MCF 10A (cell line): ENCODE results near the gene SPATA25. TPM values are rescaled to one million over a fixed set of nuclear protein-coding genes. Genes with fewer than 3 reads are reported as not detected.
A peak's percentile ranks its signal among the peaks of the same experiment; 100 is the strongest.

Experiments
- BruUV-seq: library from RNA; stranded (reverse); fragments of 400-500 nt; replicated peaks from 2 replicates; lab custom pipeline; 2021; lab: Mats Ljungman, UMichigan
- CTCF ChIA-PET: fragments of 300-600 bp; sonication (Branson Sonifier 250); formaldehyde crosslinking; extraction: SDS; loops from one replicate; lab custom pipeline; 2021; ENCODE audit warnings: antibody characterized with exemption, inconsistent platforms; lab: Yijun Ruan, JAX
- POLR2A ChIA-PET: fragments of 300-600, 350-650 bp; sonication (Branson Sonifier 250); formaldehyde crosslinking; extraction: SDS; loops from one replicate; lab custom pipeline; 2020; ENCODE audit warnings: antibody characterized with exemption, inconsistent platforms; lab: Yijun Ruan, JAX
- DNase-seq: peaks from one replicate; pipeline ENCODE4 v3.0.0-alpha.2; 2018; ENCODE audit not compliant: unreplicated experiment
- H3K27ac Mint-ChIP-seq: one replicate; pipeline ENCODE4 v1.8.0; 2022; ENCODE audit warnings: mild to moderate bottlenecking, low read depth, mixed read lengths; ENCODE audit not compliant: unreplicated experiment
- H3K27me3 Mint-ChIP-seq: one replicate; pipeline ENCODE4 v1.8.0; 2022; ENCODE audit warnings: mixed read lengths; ENCODE audit not compliant: insufficient read depth, unreplicated experiment
- H3K36me3 Mint-ChIP-seq: one replicate; pipeline ENCODE4 v1.8.0; 2022; ENCODE audit warnings: mild to moderate bottlenecking, moderate library complexity, mixed read lengths; ENCODE audit not compliant: insufficient read depth, unreplicated experiment
- H3K4me1 Mint-ChIP-seq: one replicate; pipeline ENCODE4 v1.8.0; 2022; ENCODE audit warnings: mixed read lengths; ENCODE audit not compliant: insufficient read depth, unreplicated experiment
- H3K4me3 Mint-ChIP-seq: one replicate; pipeline ENCODE4 v1.8.0; 2022; ENCODE audit warnings: mild to moderate bottlenecking, moderate library complexity, mixed read lengths; ENCODE audit not compliant: unreplicated experiment
- H3K9me3 Mint-ChIP-seq: one replicate; pipeline ENCODE4 v1.8.0; 2022; ENCODE audit warnings: mixed read lengths; ENCODE audit not compliant: unreplicated experiment
- CTCF ChIP-seq: fragments of 200-600 bp; IDR thresholded peaks from one replicate; pipeline ENCODE4 v1.8.0; 2022; ENCODE audit warnings: antibody characterized with exemption, mild to moderate bottlenecking; ENCODE audit not compliant: unreplicated experiment
- intact Hi-C: fragments of 100-400 bp; cut with micrococcal nuclease; formaldehyde crosslinking; loops from 2 replicates; pipeline ENCODE4 v1.14.1; 2022
- total RNA-seq: library from RNA; stranded (reverse); gene quantifications from 2 replicates; pipeline ENCODE4 v1.2.3, GENCODE V29; 2022

Gene SPATA25
- total RNA-seq, 1 experiment from 2014 or later = 0.72 TPM

GRCh38 chr20:45857114-45857881 lies 30.1 kb downstream of the SPATA25 start, which contains the start of the genes ACOT8 and ZSWIM3:
TSS of gene ACOT8 (minus strand) at chr20:45857392. CDS start at chr20:45857315, 77 bp downstream.
TSS of gene ZSWIM3 (plus strand) at chr20:45857614. CDS start at chr20:45857826, 212 bp downstream.
- TF ChIP-seq CTCF = no peak
- intact Hi-C loops = loop anchor here (2.0 kb wide), 1 partner anchor 78 kb away; the partner anchor contains the start of gene PCIF1
- no peaks in the 10 kb centered on the region for H3K27me3 Mint-ChIP-seq
- peaks cover 18% of the 10 kb centered on the region for H3K36me3 Mint-ChIP-seq
- no peaks in the 10 kb centered on the region for H3K9me3 Mint-ChIP-seq
- H3K27ac Mint-ChIP-seq = peak within 1 kb of the TSS; percentile 92
- H3K4me3 Mint-ChIP-seq = peak within 1 kb of the TSS; percentile 92
- H3K4me1 Mint-ChIP-seq = peaks cover 16% of the 10 kb centered on the region
- DNase-seq = peak; percentile 100
- CTCF ChIA-PET = interaction anchor here (0.5 to 2.2 kb wide), 9 partner anchors 13 to 265 kb away, joined by 3 to 9 read pairs (median 3); partner anchors contain the start of gene PCIF1
- no TSS peak for BruUV-seq
- POLR2A ChIA-PET = interaction anchor here (0.6 to 4.1 kb wide), 26 partner anchors 10 to 1263 kb away, joined by 3 to 40 read pairs (median 5); partner anchors contain the start of genes CTSA, DNTTIP1, NEURL2 and PCIF1

- Mint-ChIP-seq H3K27me3 (no peaks in the 10 kb centered on the region), H3K36me3 (peaks cover 30% of the 10 kb centered on the region), H3K27ac (peak overlapping the region; percentile 12), H3K4me3 (no peak overlapping the region), H3K9me3 (no peaks in the 10 kb centered on the region), H3K4me1 (no peaks in the 10 kb centered on the region)
- ChIA-PET POLR2A (interaction anchor here (0.6 to 1.7 kb wide), 3 partner anchors 21 to 41 kb away, joined by 3 to 8 read pairs (median 3); partner anchors contain the start of gene ZSWIM1), CTCF (interaction anchor here (1.8 to 1.9 kb wide), 2 partner anchors 55 to 109 kb away, joined by 6 to 7 read pairs; no protein-coding TSS in a partner anchor)
- BruUV-seq = no TSS peak
- no peak for DNase-seq
- no peak for TF ChIP-seq CTCF
- intact Hi-C loops = no loop called here
Observed at GRCh38 chr20:45853484-45853883, 33.9 kb downstream of the SPATA25 start.

GRCh38 chr20:45852326-45852725 lies 35.1 kb downstream of the SPATA25 start:
- ChIA-PET POLR2A (interaction anchor here (0.7 to 1.7 kb wide), 4 partner anchors 16 to 183 kb away, joined by 3 to 8 read pairs (median 6); partner anchors contain the start of genes PCIF1 and ZSWIM1), CTCF (interaction anchor here (0.6 to 1.8 kb wide), 8 partner anchors 14 to 135 kb away, joined by 3 to 6 read pairs (median 3); no protein-coding TSS in a partner anchor)
- H3K4me1 Mint-ChIP-seq = no peaks in the 10 kb centered on the region
- BruUV-seq = no TSS peak
- no peak overlapping the region for H3K27ac Mint-ChIP-seq
- no peak overlapping the region for H3K4me3 Mint-ChIP-seq
- H3K9me3 Mint-ChIP-seq = no peaks in the 10 kb centered on the region
- intact Hi-C loops = no loop called here
- DNase-seq = no peak
- H3K27me3 Mint-ChIP-seq = no peaks in the 10 kb centered on the region
- H3K36me3 Mint-ChIP-seq = peaks cover 34% of the 10 kb centered on the region
- no peak for TF ChIP-seq CTCF

GRCh38 chr20:45851501-45851900 lies 35.9 kb downstream of the SPATA25 start:
- H3K36me3 Mint-ChIP-seq = peaks cover 30% of the 10 kb centered on the region
- H3K27me3 Mint-ChIP-seq = no peaks in the 10 kb centered on the region
- CTCF ChIA-PET = interaction anchor here (0.6 to 1.7 kb wide), 2 partner anchors 12 to 63 kb away, joined by 3 to 4 read pairs; no protein-coding TSS in a partner anchor
- intact Hi-C loops = no loop called here
- DNase-seq = no peak
- POLR2A ChIA-PET = interaction anchor here (1.0 to 1.2 kb wide), 2 partner anchors 9 to 18 kb away, joined by 3 to 4 read pairs; partner anchors contain the start of gene SNX21
- no peak overlapping the region for H3K4me3 Mint-ChIP-seq
- no peak overlapping the region for H3K27ac Mint-ChIP-seq
- BruUV-seq = no TSS peak
- no peaks in the 10 kb centered on the region for H3K4me1 Mint-ChIP-seq
- TF ChIP-seq CTCF = no peak
- H3K9me3 Mint-ChIP-seq = no peaks in the 10 kb centered on the region
